ENCODE results near the gene TYMS. TPM values are rescaled to one million over a fixed set of nuclear protein-coding genes. Genes with fewer than 3 reads are reported as not detected.

The TYMS gene
- total RNA-seq, 1 donor, result 25.7 TPM

DNA sequence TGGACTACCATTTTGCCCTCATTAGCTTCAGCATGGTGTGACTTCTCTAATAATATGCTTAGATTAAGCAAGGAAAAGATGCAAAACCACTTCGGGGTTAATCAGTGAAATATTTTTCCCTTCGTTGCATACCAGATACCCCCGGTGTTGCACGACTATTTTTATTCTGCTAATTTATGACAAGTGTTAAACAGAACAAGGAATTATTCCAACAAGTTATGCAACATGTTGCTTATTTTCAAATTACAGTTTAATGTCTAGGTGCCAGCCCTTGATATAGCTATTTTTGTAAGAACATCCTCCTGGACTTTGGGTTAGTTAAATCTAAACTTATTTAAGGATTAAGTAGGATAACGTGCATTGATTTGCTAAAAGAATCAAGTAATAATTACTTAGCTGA, 16.3 kb downstream of the TYMS start:
- TF ChIP-seq, protein P1, sequence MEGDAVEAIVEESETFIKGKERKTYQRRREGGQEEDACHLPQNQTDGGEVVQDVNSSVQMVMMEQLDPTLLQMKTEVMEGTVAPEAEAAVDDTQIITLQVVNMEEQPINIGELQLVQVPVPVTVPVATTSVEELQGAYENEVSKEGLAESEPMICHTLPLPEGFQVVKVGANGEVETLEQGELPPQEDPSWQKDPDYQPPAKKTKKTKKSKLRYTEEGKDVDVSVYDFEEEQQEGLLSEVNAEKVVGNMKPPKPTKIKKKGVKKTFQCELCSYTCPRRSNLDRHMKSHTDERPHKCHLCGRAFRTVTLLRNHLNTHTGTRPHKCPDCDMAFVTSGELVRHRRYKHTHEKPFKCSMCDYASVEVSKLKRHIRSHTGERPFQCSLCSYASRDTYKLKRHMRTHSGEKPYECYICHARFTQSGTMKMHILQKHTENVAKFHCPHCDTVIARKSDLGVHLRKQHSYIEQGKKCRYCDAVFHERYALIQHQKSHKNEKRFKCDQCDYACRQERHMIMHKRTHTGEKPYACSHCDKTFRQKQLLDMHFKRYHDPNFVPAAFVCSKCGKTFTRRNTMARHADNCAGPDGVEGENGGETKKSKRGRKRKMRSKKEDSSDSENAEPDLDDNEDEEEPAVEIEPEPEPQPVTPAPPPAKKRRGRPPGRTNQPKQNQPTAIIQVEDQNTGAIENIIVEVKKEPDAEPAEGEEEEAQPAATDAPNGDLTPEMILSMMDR (IDR thresholded peaks at IDR 0.05; ENCODE audit: insufficient read depth, low read length), result no peak

DNA sequence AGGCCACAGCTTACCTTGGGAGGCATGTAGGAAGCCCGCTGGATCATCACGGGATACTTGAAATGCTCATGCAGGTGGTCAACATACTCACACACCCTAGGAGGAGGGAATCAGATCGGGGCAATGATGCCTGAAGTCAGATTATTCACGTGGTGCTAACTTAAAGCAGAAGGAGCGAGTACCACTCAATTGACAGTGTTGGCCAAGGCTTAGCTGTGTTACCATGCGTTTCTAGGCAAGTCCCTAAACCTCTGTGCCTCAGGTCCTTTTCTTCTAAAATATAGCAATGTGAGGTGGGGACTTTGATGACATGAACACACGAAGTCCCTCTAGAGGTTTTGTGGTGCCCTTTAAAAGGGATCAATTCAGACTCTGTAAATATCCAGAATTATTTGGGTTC, 17.9 kb downstream of the TYMS start:
- TF ChIP-seq, protein P1 (IDR thresholded peaks at IDR 0.05; ENCODE audit: insufficient read depth, low read length), result no peak
- H3K4me3 ChIP-seq (ENCODE audit: low read depth, low read length), result no peak overlapping the region
- DNase-seq (ENCODE audit: low read depth), result no peak

More for the DNA sequence above, 16.3 kb downstream of the TYMS start:
- DNase-seq (ENCODE audit: low read depth), result no peak
- H3K4me3 ChIP-seq (ENCODE audit: low read depth, low read length), result no peak overlapping the region

DNA sequence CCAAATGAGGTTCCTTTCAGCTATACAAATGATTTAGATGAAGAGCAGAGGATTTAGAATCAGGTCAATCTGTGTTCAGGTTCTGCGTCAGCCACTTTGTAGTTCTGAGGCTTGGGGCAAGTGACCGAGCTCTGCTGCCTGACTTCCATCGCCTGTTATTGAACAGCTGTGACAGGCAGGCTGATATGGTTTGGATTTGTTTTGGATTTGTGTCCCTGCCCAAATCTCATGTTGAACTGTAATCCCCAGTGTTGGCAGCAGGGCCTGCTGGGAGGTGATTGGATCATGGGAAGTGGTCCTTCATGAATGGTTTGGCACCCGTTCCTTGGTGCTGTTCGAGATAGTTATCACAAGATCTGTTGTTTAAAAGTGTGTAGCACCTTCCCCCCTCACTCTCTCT, 18.6 kb downstream of the TYMS start:
- DNase-seq (ENCODE audit: low read depth), result no peak
- TF ChIP-seq, protein P1 (IDR thresholded peaks at IDR 0.05; ENCODE audit: insufficient read depth, low read length), result no peak
- no peak overlapping the region for H3K4me3 ChIP-seq (ENCODE audit: low read depth, low read length)

DNA sequence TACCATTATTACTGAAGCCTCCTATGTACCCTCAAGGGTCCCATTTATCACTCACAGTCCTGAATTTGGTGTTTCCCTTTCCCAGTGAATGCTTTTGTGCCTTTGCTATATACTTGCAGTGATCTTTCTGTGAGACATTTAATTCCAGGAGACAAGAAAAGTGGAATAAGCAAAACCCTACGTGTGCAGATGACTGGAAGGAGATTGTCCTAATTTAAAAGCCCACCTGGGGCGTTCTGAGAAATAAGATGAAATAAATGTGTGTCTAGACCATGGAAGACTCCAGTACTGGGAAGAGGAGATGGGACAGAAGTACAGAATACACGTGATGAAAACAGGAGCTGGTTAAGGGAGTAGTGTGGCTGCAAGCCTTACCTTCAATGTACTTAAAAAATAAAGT, 19.3 kb downstream of the TYMS start:
- H3K4me3 ChIP-seq (ENCODE audit: low read depth, low read length), result no peak overlapping the region
- TF ChIP-seq, protein P1 (IDR thresholded peaks at IDR 0.05; ENCODE audit: insufficient read depth, low read length), result no peak

DNA sequence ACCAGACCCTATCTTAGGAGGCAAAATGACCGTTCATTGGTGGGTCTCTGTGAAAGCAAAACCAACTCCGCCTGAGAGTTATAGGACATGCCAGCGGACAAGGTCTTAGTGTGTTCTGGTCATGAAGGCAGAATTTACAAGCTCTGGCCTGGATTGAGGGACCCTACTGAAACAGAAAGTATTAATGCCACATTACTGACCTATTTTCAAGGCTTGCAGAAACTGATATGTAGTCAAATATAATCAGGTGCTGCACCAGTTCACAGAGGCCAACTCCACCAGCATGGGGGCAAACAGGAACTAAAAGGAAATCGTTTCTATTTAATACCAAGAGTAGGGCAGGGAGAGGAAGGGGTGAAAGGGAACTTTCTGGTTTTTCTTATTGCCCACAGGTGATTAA, 19.7 kb downstream of the TYMS start:
- no peak for DNase-seq (ENCODE audit: low read depth)

More for the DNA sequence above, 19.3 kb downstream of the TYMS start:
- DNase-seq (ENCODE audit: low read depth), result no peak

DNA sequence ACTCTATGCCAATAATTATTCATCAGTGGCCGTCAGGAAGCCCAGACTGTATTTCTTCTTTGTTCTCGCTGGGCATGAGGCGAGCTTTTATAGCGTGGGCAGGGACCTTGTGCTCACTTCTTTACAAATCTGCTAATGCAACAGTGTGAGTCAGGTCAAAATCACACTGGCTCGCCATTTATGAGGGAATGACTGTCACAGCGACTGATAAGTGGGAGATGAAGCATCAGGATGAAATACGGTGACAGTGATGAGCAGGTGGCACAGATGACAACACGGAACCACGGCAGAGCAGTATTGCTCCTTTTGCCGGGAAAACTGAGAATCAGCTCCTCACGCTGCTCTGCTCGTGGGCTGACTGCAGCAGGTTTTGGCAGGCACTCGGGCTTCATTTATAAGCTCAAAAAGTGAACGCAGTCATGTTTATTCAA, 20.5 kb downstream of the TYMS start:
- DNase-seq (ENCODE audit: low read depth), result no peak
- H3K4me3 ChIP-seq (ENCODE audit: low read depth, low read length), result no peak overlapping the region
- TF ChIP-seq, protein P1 (IDR thresholded peaks at IDR 0.05; ENCODE audit: insufficient read depth, low read length), result no peak

More for the DNA sequence above, 19.7 kb downstream of the TYMS start:
- TF ChIP-seq, protein P1 (IDR thresholded peaks at IDR 0.05; ENCODE audit: insufficient read depth, low read length), result no peak
- H3K4me3 ChIP-seq (ENCODE audit: low read depth, low read length), result no peak overlapping the region

DNA sequence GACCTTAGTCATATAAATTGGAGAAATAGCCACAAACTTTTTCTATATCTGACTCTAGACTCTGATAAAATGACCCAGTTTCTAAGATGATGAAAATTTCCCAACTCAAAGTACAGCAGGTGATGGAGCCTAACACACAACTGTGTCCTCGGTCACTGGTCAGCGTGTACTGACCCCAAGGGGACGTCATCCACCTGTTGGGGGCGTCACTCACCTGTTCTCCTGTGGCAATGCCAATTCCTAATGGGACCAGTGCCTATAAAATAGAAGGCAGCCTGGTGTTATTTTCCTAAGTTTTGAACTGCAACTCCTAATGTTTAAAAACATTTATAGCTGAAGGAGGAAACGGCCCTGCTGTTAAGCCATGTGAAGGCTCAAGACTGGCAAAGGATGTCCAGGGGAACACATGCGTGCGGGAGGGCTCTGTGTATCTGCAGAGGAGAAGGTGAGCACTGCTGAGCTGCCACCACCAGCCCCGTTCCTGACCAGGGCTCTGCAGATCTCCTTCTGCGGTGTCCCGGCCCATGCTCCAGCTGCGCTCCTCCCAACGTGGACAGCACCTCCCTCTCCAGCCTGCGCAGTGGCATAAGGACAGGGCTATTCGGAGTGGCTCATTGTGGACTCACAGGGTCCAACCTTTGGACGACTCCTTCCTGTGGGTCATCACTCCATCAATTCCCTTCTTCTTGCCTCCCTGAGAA, 21.2 kb downstream of the TYMS start:
- DNase-seq (ENCODE audit: low read depth), result no peak
- TF ChIP-seq, protein P1 (IDR thresholded peaks at IDR 0.05; ENCODE audit: insufficient read depth, low read length), result no peak

More for the DNA sequence above, 21.2 kb downstream of the TYMS start:
- no peak overlapping the region for H3K4me3 ChIP-seq (ENCODE audit: low read depth, low read length)
